H1 (cell line): ENCODE data around the gene ABHD16B.

Experiments used
- ATF2 ChIP-seq: IDR thresholded peaks from 2 replicates; pipeline ENCODE4 v1.6.1; 2012; ENCODE audit warnings: low read length, inconsistent platforms
- BACH1 ChIP-seq: IDR thresholded peaks from 2 replicates; pipeline ENCODE4 v1.6.1; 2012; ENCODE audit warnings: low read length, improper control_type of control experiment
- CEBPB ChIP-seq: IDR thresholded peaks from 2 replicates; pipeline ENCODE4 v1.6.1; 2012; ENCODE audit warnings: low read depth, low read length
- EP300 ChIP-seq, 2 experiments: IDR thresholded peaks; 1 replicate in 1 of 2; 2 replicates in 1 of 2; pipeline ENCODE4 v1.6.1; 2011 to 2012; ENCODE audit warnings: low read depth in 2 of 2, low read length in 2 of 2, mild to moderate bottlenecking in 2 of 2, borderline replicate concordance in 1 of 2, inconsistent platforms in 1 of 2, moderate library complexity in 1 of 2
- EZH2 ChIP-seq: fragments of 200-600 bp; sonication (generic); IDR thresholded peaks from 2 replicates; pipeline ENCODE4 v1.7.1; 2012; ENCODE audit warnings: low read depth, mild to moderate bottlenecking, moderate library complexity, low read length, inconsistent platforms; ENCODE audit not compliant: severe bottlenecking
- HDAC2 ChIP-seq, 2 experiments: fragments of 300-600 bp in 1 of 2; sonication (generic) in 1 of 2; IDR thresholded peaks; 2 replicates each; pipeline ENCODE4 v1.6.1; 2011 to 2012; ENCODE audit warnings: low read depth in 2 of 2, low read length in 2 of 2, mild to moderate bottlenecking in 2 of 2, moderate library complexity in 2 of 2, borderline replicate concordance in 1 of 2, inconsistent platforms in 1 of 2
- POLR2A ChIP-seq, 2 experiments: IDR thresholded peaks; 1 replicate in 1 of 2; 2 replicates in 1 of 2; pipeline ENCODE4 v1.6.1; 2011; ENCODE audit warnings: low read depth in 2 of 2, low read length in 2 of 2, mild to moderate bottlenecking in 2 of 2; ENCODE audit errors: control extremely low read depth in 1 of 2
- POLR2AphosphoS5 ChIP-seq: IDR thresholded peaks from 2 replicates; pipeline ENCODE4 v1.6.1; 2011; ENCODE audit warnings: low read depth, low read length
- SIN3A ChIP-seq, 2 experiments: IDR thresholded peaks in 1 of 2; conservative IDR thresholded peaks in 1 of 2; 2 replicates each; pipeline ENCODE4 v1.6.1; 2011 to 2012; ENCODE audit warnings: low read length in 2 of 2, improper control_type of control experiment in 1 of 2, low read depth in 1 of 2, mild to moderate bottlenecking in 1 of 2
- TAF1 ChIP-seq: IDR thresholded peaks from 2 replicates; pipeline ENCODE4 v1.6.1; 2011; ENCODE audit warnings: mild to moderate bottlenecking, low read depth, low read length
- TAF7 ChIP-seq: optimal IDR thresholded peaks from 2 replicates; pipeline ENCODE3; 2011; ENCODE audit warnings: low read depth, mild to moderate bottlenecking, inconsistent platforms, low read length, moderate library complexity, borderline replicate concordance
- ZNF274 ChIP-seq: IDR thresholded peaks from 2 replicates; pipeline ENCODE4 v1.7.0; 2012; ENCODE audit warnings: low read length, borderline replicate concordance; ENCODE audit errors: extremely low read depth
- TF ChIP-seq, protein P1 (sequence below), 3 experiments: IDR thresholded peaks; 1 replicate in 2 of 3; 2 replicates in 1 of 3; pipeline versions ENCODE4 v1.5.1 to v1.6.1; 2011; ENCODE audit warnings: low read length in 3 of 3, mild to moderate bottlenecking in 3 of 3, inconsistent platforms in 2 of 3, low read depth in 1 of 3, moderate library complexity in 1 of 3; ENCODE audit not compliant: insufficient read depth in 1 of 3; ENCODE audit errors: control extremely low read depth in 1 of 3

- TF ChIP-seq POLR2A (IDR thresholded peaks at IDR 0.05; ENCODE audit: control extremely low read depth in 1 of 2, low read depth in 2 of 2, low read length in 2 of 2) (no peak), BACH1 (no peak), TAF7 (no peak), TAF1 (no peak), SIN3A (conservative IDR thresholded peaks at IDR 0.05 in 1 of 2, IDR thresholded peaks at IDR 0.05 in 1 of 2; ENCODE audit: low read depth in 1 of 2, low read length in 2 of 2) (no peak), ZNF274 (no peak), CEBPB (no peak), EP300 (IDR thresholded peaks at IDR 0.05; ENCODE audit: borderline replicate concordance in 1 of 2, low read depth in 2 of 2, low read length in 2 of 2) (no peak), EZH2 (no peak), HDAC2 (IDR thresholded peaks at IDR 0.05; ENCODE audit: borderline replicate concordance in 1 of 2, low read depth in 2 of 2, low read length in 2 of 2) (no peak), POLR2AphosphoS5 (no peak), ATF2 (no peak)
- TF ChIP-seq, protein P1, sequence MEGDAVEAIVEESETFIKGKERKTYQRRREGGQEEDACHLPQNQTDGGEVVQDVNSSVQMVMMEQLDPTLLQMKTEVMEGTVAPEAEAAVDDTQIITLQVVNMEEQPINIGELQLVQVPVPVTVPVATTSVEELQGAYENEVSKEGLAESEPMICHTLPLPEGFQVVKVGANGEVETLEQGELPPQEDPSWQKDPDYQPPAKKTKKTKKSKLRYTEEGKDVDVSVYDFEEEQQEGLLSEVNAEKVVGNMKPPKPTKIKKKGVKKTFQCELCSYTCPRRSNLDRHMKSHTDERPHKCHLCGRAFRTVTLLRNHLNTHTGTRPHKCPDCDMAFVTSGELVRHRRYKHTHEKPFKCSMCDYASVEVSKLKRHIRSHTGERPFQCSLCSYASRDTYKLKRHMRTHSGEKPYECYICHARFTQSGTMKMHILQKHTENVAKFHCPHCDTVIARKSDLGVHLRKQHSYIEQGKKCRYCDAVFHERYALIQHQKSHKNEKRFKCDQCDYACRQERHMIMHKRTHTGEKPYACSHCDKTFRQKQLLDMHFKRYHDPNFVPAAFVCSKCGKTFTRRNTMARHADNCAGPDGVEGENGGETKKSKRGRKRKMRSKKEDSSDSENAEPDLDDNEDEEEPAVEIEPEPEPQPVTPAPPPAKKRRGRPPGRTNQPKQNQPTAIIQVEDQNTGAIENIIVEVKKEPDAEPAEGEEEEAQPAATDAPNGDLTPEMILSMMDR (IDR thresholded peaks at IDR 0.05; ENCODE audit: control extremely low read depth in 1 of 3, insufficient read depth in 1 of 3, low read depth in 1 of 3, low read length in 3 of 3): no peak
Observed at GRCh38 chr20:63823691-63824311, 37.5 kb upstream of the ABHD16B start.
